HFFc6 (cell line): ENCODE results near the gene TOX3. TPM values are rescaled to one million over a fixed set of nuclear protein-coding genes. Genes with fewer than 3 reads are reported as not detected.

ENCODE experiments used
- DNase-seq: peaks from one replicate; pipeline ENCODE4 v3.0.0-alpha.2; 2018
- H3K27ac Mint-ChIP-seq: 2 replicates; pipeline ENCODE4 v1.8.0; 2020; ENCODE audit warnings: mild to moderate bottlenecking, mixed read lengths
- H3K27me3 Mint-ChIP-seq: 2 replicates; pipeline ENCODE4 v1.8.0; 2021; ENCODE audit warnings: mild to moderate bottlenecking, moderate library complexity, mixed read lengths; ENCODE audit not compliant: insufficient read depth
- H3K36me3 Mint-ChIP-seq: 2 replicates; pipeline ENCODE4 v1.8.0; 2021; ENCODE audit warnings: low read depth, mixed read lengths
- H3K4me1 Mint-ChIP-seq: 2 replicates; pipeline ENCODE4 v1.8.0; 2020; ENCODE audit warnings: low read depth, mixed read lengths
- H3K4me3 Mint-ChIP-seq: 2 replicates; pipeline ENCODE4 v1.8.0; 2020; ENCODE audit warnings: mild to moderate bottlenecking, moderate library complexity, mixed read lengths
- H3K9me3 Mint-ChIP-seq: 2 replicates; pipeline ENCODE4 v1.8.0; 2020; ENCODE audit warnings: mild to moderate bottlenecking, mixed read lengths
- CTCF ChIP-seq: fragments of 200-600 bp; sonication (generic); IDR thresholded peaks from 2 replicates; pipeline ENCODE4 v1.5.0; 2021; ENCODE audit warnings: antibody characterized with exemption, mild to moderate bottlenecking
- total RNA-seq, 6 experiments: library from RNA; stranded (reverse); fragmentation: NEBNext Ultra II Directional; extraction: Animal tissue kit (Norgen Biotek cat#: 25700); gene quantifications; 2 replicates in 1 of 6; 3 replicates in 5 of 6; pipeline ENCODE4 v1.2.3, GENCODE V29; 2021

The TOX3 gene
- total RNA-seq, 6 experiments from 2014 or later: not detected

GRCh38 chr16:52526116-52526828, 20.7 kb downstream of the TOX3 start:
- peaks cover 1% of the 10 kb centered on the region; the same call in 1 of the 2 replicates for H3K27me3 Mint-ChIP-seq
- TF ChIP-seq CTCF: no peak

GRCh38 chr16:52521570-52521969, 25.4 kb downstream of the TOX3 start:
- no peak for TF ChIP-seq CTCF
- Mint-ChIP-seq H3K9me3 (peaks cover 72% of the 10 kb centered on the region), H3K27me3 (peaks cover 3% of the 10 kb centered on the region), H3K4me1 (no peaks in the 10 kb centered on the region), H3K27ac (no peak overlapping the region), H3K36me3 (peaks cover 5% of the 10 kb centered on the region), H3K4me3 (no peak overlapping the region)
- no peak for DNase-seq

More at GRCh38 chr16:52526116-52526828, 20.7 kb downstream of the TOX3 start:
- Mint-ChIP-seq H3K4me1 (no peaks in the 10 kb centered on the region), H3K9me3 (peaks cover 54% of the 10 kb centered on the region), H3K4me3 (no peak overlapping the region), H3K36me3 (peaks cover 5% of the 10 kb centered on the region), H3K27ac (no peak overlapping the region)
- no peak for DNase-seq

- Mint-ChIP-seq H3K4me1 (no peaks in the 10 kb centered on the region), H3K4me3 (no peak overlapping the region), H3K9me3 (peaks cover 54% of the 10 kb centered on the region), H3K36me3 (peaks cover 5% of the 10 kb centered on the region), H3K27ac (no peak overlapping the region), H3K27me3 (peaks cover 4% of the 10 kb centered on the region)
- DNase-seq: no peak
- TF ChIP-seq CTCF: no peak
Observed at GRCh38 chr16:52518884-52519283, 28.1 kb downstream of the TOX3 start.

GRCh38 chr16:52515068-52515671, 31.8 kb downstream of the TOX3 start:
- no peak for DNase-seq
- H3K27me3 Mint-ChIP-seq: peaks cover 4% of the 10 kb centered on the region
- H3K4me3 Mint-ChIP-seq: no peak overlapping the region
- no peak for TF ChIP-seq CTCF
- H3K9me3 Mint-ChIP-seq: peaks cover 32% of the 10 kb centered on the region
- H3K36me3 Mint-ChIP-seq: no peaks in the 10 kb centered on the region
- no peak overlapping the region for H3K27ac Mint-ChIP-seq
- H3K4me1 Mint-ChIP-seq: no peaks in the 10 kb centered on the region

GRCh38 chr16:52512297-52512987, 34.5 kb downstream of the TOX3 start:
- H3K36me3 Mint-ChIP-seq: no peaks in the 10 kb centered on the region
- H3K4me1 Mint-ChIP-seq: no peaks in the 10 kb centered on the region
- H3K27me3 Mint-ChIP-seq: peaks cover 2% of the 10 kb centered on the region; the same call in 1 of the 2 replicates
- H3K27ac Mint-ChIP-seq: no peak overlapping the region
- DNase-seq: no peak
- peaks cover 19% of the 10 kb centered on the region for H3K9me3 Mint-ChIP-seq
- no peak overlapping the region for H3K4me3 Mint-ChIP-seq
- no peak for TF ChIP-seq CTCF
